HFFc6 (cell line): ENCODE results near the gene ZDHHC6. TPM values are rescaled to one million over a fixed set of nuclear protein-coding genes. Genes with fewer than 3 reads are reported as not detected.

Experiments
- DNase-seq: peaks from one replicate; pipeline ENCODE4 v3.0.0-alpha.2; 2018
- H3K27ac Mint-ChIP-seq: 2 replicates; pipeline ENCODE4 v1.8.0; 2020; ENCODE audit warnings: mild to moderate bottlenecking, mixed read lengths
- H3K27me3 Mint-ChIP-seq: 2 replicates; pipeline ENCODE4 v1.8.0; 2021; ENCODE audit warnings: mild to moderate bottlenecking, moderate library complexity, mixed read lengths; ENCODE audit not compliant: insufficient read depth
- H3K36me3 Mint-ChIP-seq: 2 replicates; pipeline ENCODE4 v1.8.0; 2021; ENCODE audit warnings: low read depth, mixed read lengths
- H3K4me1 Mint-ChIP-seq: 2 replicates; pipeline ENCODE4 v1.8.0; 2020; ENCODE audit warnings: low read depth, mixed read lengths
- H3K4me3 Mint-ChIP-seq: 2 replicates; pipeline ENCODE4 v1.8.0; 2020; ENCODE audit warnings: mild to moderate bottlenecking, moderate library complexity, mixed read lengths
- H3K9me3 Mint-ChIP-seq: 2 replicates; pipeline ENCODE4 v1.8.0; 2020; ENCODE audit warnings: mild to moderate bottlenecking, mixed read lengths
- CTCF ChIP-seq: fragments of 200-600 bp; sonication (generic); IDR thresholded peaks from 2 replicates; pipeline ENCODE4 v1.5.0; 2021; ENCODE audit warnings: antibody characterized with exemption, mild to moderate bottlenecking
- total RNA-seq, 6 experiments: library from RNA; stranded (reverse); fragmentation: NEBNext Ultra II Directional; extraction: Animal tissue kit (Norgen Biotek cat#: 25700); gene quantifications; 2 replicates in 1 of 6; 3 replicates in 5 of 6; pipeline ENCODE4 v1.2.3, GENCODE V29; 2021

Gene ZDHHC6
- total RNA-seq, 6 experiments from 2014 or later: 23.1 to 30.5 (median 25.7) TPM

GRCh38 chr10:112395809-112396530 lies 50.7 kb downstream of the ZDHHC6 start:
- Mint-ChIP-seq H3K27me3 (peaks cover 3% of the 10 kb centered on the region), H3K9me3 (no peaks in the 10 kb centered on the region), H3K4me1 (no peaks in the 10 kb centered on the region), H3K27ac (no peak overlapping the region), H3K4me3 (no peak overlapping the region), H3K36me3 (no peaks in the 10 kb centered on the region)
- DNase-seq: no peak
- TF ChIP-seq CTCF: no peak

DNA sequence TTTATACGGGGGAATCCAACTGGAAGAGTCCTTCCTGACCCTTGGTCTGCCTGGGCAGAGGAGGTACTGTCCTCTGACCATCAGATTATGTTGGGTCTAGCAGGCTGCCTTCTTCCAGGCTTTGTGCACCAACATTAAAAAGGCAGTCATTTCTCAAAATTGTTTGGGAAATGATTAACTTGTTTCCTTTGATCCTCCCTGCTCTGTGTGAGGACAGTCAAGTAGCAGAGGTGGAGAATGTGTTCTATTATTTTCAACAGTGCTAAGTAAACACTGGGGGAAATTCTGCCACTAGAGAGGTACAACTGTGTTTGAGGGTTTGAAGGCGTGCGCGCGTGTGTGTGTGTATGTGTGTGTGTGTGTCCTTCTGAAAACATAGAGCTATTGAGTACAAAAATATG lies 52.2 kb downstream of the ZDHHC6 start:
- Mint-ChIP-seq H3K27ac (no peak overlapping the region), H3K36me3 (no peaks in the 10 kb centered on the region), H3K9me3 (no peaks in the 10 kb centered on the region), H3K4me1 (peaks cover 9% of the 10 kb centered on the region), H3K27me3 (peaks cover 3% of the 10 kb centered on the region), H3K4me3 (no peak overlapping the region)
- TF ChIP-seq CTCF: no peak
- no peak for DNase-seq

DNA sequence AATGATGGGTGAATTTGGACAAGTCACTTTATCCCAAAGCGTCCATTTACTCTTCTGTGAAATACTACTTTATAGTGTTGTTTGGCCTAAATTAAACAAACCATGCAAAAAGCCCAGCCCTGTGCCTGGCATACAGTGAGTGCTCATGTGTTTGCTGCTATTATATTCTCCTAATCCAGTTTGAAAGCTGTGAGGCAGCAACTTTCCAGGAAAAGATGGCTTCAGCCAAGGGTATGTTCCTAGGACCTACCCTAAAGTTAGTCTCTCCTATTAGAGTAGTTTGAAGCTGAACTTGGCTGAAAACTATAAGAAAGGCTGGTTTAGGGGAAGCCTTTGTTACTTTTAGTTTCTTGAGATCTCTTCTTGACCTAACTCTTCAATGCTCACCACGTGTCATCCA lies 52.9 kb downstream of the ZDHHC6 start:
- H3K36me3 Mint-ChIP-seq: no peaks in the 10 kb centered on the region
- H3K27ac Mint-ChIP-seq: no peak overlapping the region
- no peak overlapping the region for H3K4me3 Mint-ChIP-seq
- no peak for DNase-seq
- peaks cover 15% of the 10 kb centered on the region for H3K4me1 Mint-ChIP-seq
- no peak for TF ChIP-seq CTCF
- peaks cover 3% of the 10 kb centered on the region for H3K27me3 Mint-ChIP-seq
- no peaks in the 10 kb centered on the region for H3K9me3 Mint-ChIP-seq

DNA sequence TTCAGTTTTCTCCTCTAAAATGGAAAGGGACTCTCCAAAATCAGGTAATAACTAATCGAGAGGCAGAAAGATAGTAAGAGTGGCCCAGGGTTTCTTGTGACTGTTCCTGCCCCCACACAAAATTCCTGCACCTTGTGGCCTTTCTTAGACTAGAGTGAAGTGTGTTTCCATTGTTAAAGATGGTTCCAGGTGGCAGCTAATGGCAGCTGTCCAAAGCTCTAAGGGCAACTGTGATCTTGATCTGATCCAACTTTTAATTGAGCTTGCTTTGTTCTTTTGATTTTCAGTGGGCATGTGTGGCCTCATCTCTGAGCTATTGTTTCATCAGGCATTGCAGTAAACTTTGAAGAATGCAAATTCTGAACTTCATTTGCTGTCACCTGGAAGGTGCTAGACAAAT lies 53.4 kb downstream of the ZDHHC6 start:
- no peak overlapping the region for H3K4me3 Mint-ChIP-seq
- no peaks in the 10 kb centered on the region for H3K36me3 Mint-ChIP-seq
- no peaks in the 10 kb centered on the region for H3K9me3 Mint-ChIP-seq
- no peak for TF ChIP-seq CTCF
- DNase-seq: no peak
- H3K27me3 Mint-ChIP-seq: peaks cover 3% of the 10 kb centered on the region
- no peak overlapping the region for H3K27ac Mint-ChIP-seq
- H3K4me1 Mint-ChIP-seq: peaks cover 20% of the 10 kb centered on the region

DNA sequence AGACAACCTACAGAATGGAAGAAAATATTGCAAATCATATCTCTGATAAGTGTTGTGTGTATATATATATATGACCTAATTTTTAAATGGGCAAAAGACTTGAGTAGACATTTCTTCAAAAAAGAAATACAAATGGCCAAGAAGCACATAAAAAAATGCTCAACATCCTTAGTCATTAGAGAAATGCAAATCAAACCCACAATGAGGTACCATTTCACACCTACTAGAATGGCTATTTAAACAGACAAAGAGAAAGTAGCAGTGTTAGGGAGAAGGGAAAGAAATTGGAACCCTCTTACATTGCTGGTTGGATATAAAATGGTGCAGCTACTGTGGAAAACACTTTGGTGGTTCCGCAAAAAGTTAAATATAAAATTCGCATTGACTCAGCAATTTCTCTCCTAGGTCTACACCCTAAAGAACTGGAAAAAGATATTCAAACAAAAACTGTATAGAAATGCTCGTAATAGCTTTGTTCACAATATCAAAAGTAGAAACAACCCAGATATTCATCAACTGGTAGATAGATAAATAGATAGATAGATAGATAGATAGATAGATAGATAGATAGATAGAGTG lies 56.5 kb downstream of the ZDHHC6 start:
- Mint-ChIP-seq H3K36me3 (no peaks in the 10 kb centered on the region), H3K4me3 (no peak overlapping the region), H3K27me3 (peaks cover 3% of the 10 kb centered on the region), H3K4me1 (peaks cover 42% of the 10 kb centered on the region), H3K9me3 (no peaks in the 10 kb centered on the region), H3K27ac (no peak overlapping the region)
- no peak for TF ChIP-seq CTCF
- DNase-seq: no peak
